K562 (cell line): ENCODE data around the gene ARHGAP26.

ENCODE experiments used
- EHMT2 ChIP-seq: fragments of 450-650 bp; IDR thresholded peaks from 2 replicates; pipeline ENCODE4 v1.6.1; 2018; ENCODE audit warnings: antibody characterized with exemption
- EP300 ChIP-seq: IDR thresholded peaks from 2 replicates; pipeline ENCODE4 v1.6.1; 2012; ENCODE audit warnings: low read length, improper control_type of control experiment
- HES1 ChIP-seq: fragments of 450-650 bp; IDR thresholded peaks from 2 replicates; pipeline ENCODE4 v1.6.1; 2016; ENCODE audit warnings: low read depth, mild to moderate bottlenecking, moderate library complexity
- NR4A1 ChIP-seq, 2 experiments: fragments of 250-450 bp in 1 of 2; fragments of 450-650 bp in 1 of 2; sonication (Bioruptor Pico) in 1 of 2; IDR thresholded peaks; 2 replicates each; pipeline versions ENCODE4 v1.4.0 to v1.6.1; 2016 to 2020; ENCODE audit warnings: mild to moderate bottlenecking in 2 of 2, missing compliant biosample characterization in 1 of 2, missing genetic modification characterization in 1 of 2, moderate library complexity in 1 of 2
- TFAP4 ChIP-seq: sonication (generic); formaldehyde crosslinking; IDR thresholded peaks from 2 replicates; pipeline ENCODE4 v1.8.0; 2022; ENCODE audit warnings: missing genetic modification reagents, mild to moderate bottlenecking, moderate library complexity, borderline replicate concordance
- XRCC4 ChIP-seq: IDR thresholded peaks from one replicate; pipeline ENCODE4 v1.6.1; 2011; ENCODE audit not compliant: insufficient read depth, insufficient read length; ENCODE audit errors: extremely low read depth
- ZNF263 ChIP-seq: sonication (generic); formaldehyde crosslinking; IDR thresholded peaks from 2 replicates; pipeline ENCODE4 v1.8.0; 2022; ENCODE audit warnings: mild to moderate bottlenecking, missing genetic modification reagents, borderline replicate concordance
- ZNF277 ChIP-seq: fragments of 250-450 bp; sonication (Bioruptor Pico); IDR thresholded peaks from 2 replicates; pipeline ENCODE4 v1.8.0; 2022; ENCODE audit warnings: inconsistent platforms, mild to moderate bottlenecking, moderate library complexity, borderline replicate concordance

DNA sequence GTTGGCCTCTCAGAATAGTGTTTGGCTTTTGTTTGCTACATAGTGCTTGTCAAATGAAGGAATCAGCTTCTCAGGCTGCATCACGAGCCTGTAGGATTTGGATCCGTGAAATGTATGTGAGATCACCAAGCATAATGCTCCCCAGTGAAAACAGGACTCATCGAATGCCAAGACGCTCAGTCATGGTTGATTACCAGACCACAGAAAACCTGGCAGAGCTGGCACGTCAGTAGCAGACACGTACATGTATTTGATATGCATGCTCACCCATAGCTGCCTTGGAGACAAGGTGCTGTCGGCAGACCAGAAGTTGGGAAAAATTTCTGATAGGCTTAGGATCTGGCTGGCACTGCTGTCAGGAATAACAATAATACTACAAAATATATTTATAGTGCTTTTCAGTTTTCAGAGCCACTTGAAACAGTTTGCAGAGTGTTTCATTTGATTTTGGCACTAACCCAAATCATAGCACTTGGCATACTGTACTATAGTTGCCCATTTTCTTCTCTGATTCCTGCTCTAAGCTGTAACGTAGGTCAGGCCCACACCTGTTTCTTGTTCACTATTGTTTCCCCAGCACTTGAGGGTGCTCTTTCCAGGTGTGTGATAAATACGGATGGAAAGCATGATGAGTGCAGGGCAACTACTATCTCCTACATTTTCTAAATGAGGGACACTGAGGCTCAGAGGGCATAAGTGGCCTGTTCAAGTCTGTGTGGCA lies 407.2 kb downstream of the ARHGAP26 start:
- TF ChIP-seq ZNF263 (CRISPR knock-in tag) (no peak), ZNF277 (CRISPR knock-in tag) (no peak), EHMT2 (no peak), HES1 (no peak), TFAP4 (CRISPR knock-in tag) (no peak), NR4A1 (CRISPR knock-in tag; IDR thresholded peaks at IDR 0.05) (no peak), NR4A1 (tag; IDR thresholded peaks at IDR 0.05) (no peak), EP300 (no peak), XRCC4 (no peak)
